Lower leg skin (tissue), 3 donors: ENCODE data around the gene TBX4.

Experiments
- CTCF ChIP-seq, 3 donors: fragments of 450-650 bp; IDR thresholded peaks; one replicate each; pipeline ENCODE4 v1.5.1; 2016; ENCODE audit warnings: antibody characterized with exemption in 3 of 3, mild to moderate bottlenecking in 3 of 3, moderate library complexity in 2 of 3
- POLR2A ChIP-seq, 2 donors: fragments of 450-650 bp; IDR thresholded peaks; one replicate each; pipeline ENCODE4 v1.6.1; 2016 to 2017; ENCODE audit warnings: antibody characterized with exemption in 2 of 2, mild to moderate bottlenecking in 1 of 2, moderate library complexity in 1 of 2

GRCh38 chr17:61531223-61531622 is 79.0 kb downstream of the TBX4 start:
- TF ChIP-seq CTCF (IDR thresholded peaks at IDR 0.05) (no peak), POLR2A (IDR thresholded peaks at IDR 0.05) (no peak)
